Ectodermal cell (in vitro differentiated cells): ENCODE results near the gene PGRMC2. TPM values are rescaled to one million over a fixed set of nuclear protein-coding genes. Genes with fewer than 3 reads are reported as not detected.
A peak's percentile ranks its signal among the peaks of the same experiment; 100 is the strongest.

Experiments used
- H3K27ac ChIP-seq: 2 replicates; pipeline ENCODE4 v1.7.0; 2013; ENCODE audit warnings: mild to moderate bottlenecking, low read depth, low read length; ENCODE audit not compliant: insufficient read depth, poor library complexity, severe bottlenecking
- H3K27me3 ChIP-seq: 2 replicates; pipeline ENCODE4 v1.7.0; 2013; ENCODE audit warnings: mild to moderate bottlenecking, low read length; ENCODE audit not compliant: insufficient read depth, control insufficient read depth, poor library complexity, severe bottlenecking
- H3K36me3 ChIP-seq: one replicate; pipeline ENCODE4 v1.7.0; 2013; ENCODE audit warnings: low read length; ENCODE audit not compliant: control insufficient read depth, insufficient read depth
- H3K4me1 ChIP-seq: one replicate; pipeline ENCODE4 v1.7.0; 2013; ENCODE audit warnings: low read length; ENCODE audit not compliant: control insufficient read depth, insufficient read depth
- H3K4me3 ChIP-seq: 2 replicates; pipeline ENCODE4 v1.7.0; 2013; ENCODE audit warnings: low read depth, low read length, control low read depth; ENCODE audit not compliant: insufficient read depth
- H3K9me3 ChIP-seq: 2 replicates; pipeline ENCODE4 v1.7.0; 2013; ENCODE audit warnings: mild to moderate bottlenecking, low read length, moderate library complexity; ENCODE audit not compliant: control insufficient read depth
- WGBS, 2 experiments: methylation state at CpG; one replicate each; pipeline ENCODE4 v1.1.7; 2013; ENCODE audit warnings: missing lambda C conversion rate in 2 of 2; 5-methylcytosine and 5-hydroxymethylcytosine counted together
- polyA plus RNA-seq, 4 experiments: library from polyadenylated mRNA; stranded (reverse); fragments of 50-300 nt; gene quantifications; one replicate each; pipeline ENCODE4 v1.2.3, GENCODE V29; 2013

Gene PGRMC2
- 88.5 TPM for polyA plus RNA-seq (2013, experiment 1 of 4)
- 92.0 TPM for polyA plus RNA-seq (2013, experiment 2 of 4)
- 72.0 TPM for polyA plus RNA-seq (2013, experiment 3 of 4)
- polyA plus RNA-seq (2013, experiment 4 of 4) = 82.4 TPM

- 0% methylated on average over 65 to 67 of the region's 67 CpGs for WGBS, 2 experiments
- Histone ChIP-seq H3K27ac (peak within 1 kb of the TSS; percentile 85), H3K27me3 (no peaks in the 10 kb centered on the region), H3K4me3 (peak within 1 kb of the TSS; percentile 78), H3K4me1 (no peaks in the 10 kb centered on the region), H3K36me3 (no peaks in the 10 kb centered on the region), H3K9me3 (no peaks in the 10 kb centered on the region)
Observed at GRCh38 chr4:128287141-128287870, at the start of gene PGRMC2. Gene PGRMC2 (minus strand): TSS chr4:128287813. CDS start chr4:128287790, 23 bp downstream.

- H3K27ac ChIP-seq = no peak overlapping the region
- H3K27me3 ChIP-seq = no peaks in the 10 kb centered on the region
- H3K4me1 ChIP-seq = no peaks in the 10 kb centered on the region
- H3K4me3 ChIP-seq = no peak overlapping the region
- no peaks in the 10 kb centered on the region for H3K36me3 ChIP-seq
- 95 to 96% methylated on average over 3 of the region's 3 CpGs for WGBS, 2 experiments
- H3K9me3 ChIP-seq = no peaks in the 10 kb centered on the region
Observed at GRCh38 chr4:128335541-128335940, 47.9 kb upstream of the PGRMC2 start.

- 88 to 100% methylated on average over 2 of the region's 2 CpGs for WGBS, 2 experiments
- no peaks in the 10 kb centered on the region for H3K9me3 ChIP-seq
- H3K4me3 ChIP-seq = no peak overlapping the region
- no peaks in the 10 kb centered on the region for H3K36me3 ChIP-seq
- no peaks in the 10 kb centered on the region for H3K27me3 ChIP-seq
- peaks cover 2% of the 10 kb centered on the region for H3K4me1 ChIP-seq
- no peak overlapping the region for H3K27ac ChIP-seq
Observed at GRCh38 chr4:128334256-128334655, 46.6 kb upstream of the PGRMC2 start.

- 90 to 93% methylated on average over 6 of the region's 6 CpGs for WGBS, 2 experiments
- Histone ChIP-seq H3K27ac (no peak overlapping the region), H3K36me3 (no peaks in the 10 kb centered on the region), H3K27me3 (no peaks in the 10 kb centered on the region), H3K9me3 (no peaks in the 10 kb centered on the region), H3K4me3 (no peak overlapping the region), H3K4me1 (peaks cover 10% of the 10 kb centered on the region)
Observed at GRCh38 chr4:128333309-128334018, 45.9 kb upstream of the PGRMC2 start.

GRCh38 chr4:128332081-128332480 is 44.5 kb upstream of the PGRMC2 start:
- Histone ChIP-seq H3K27ac (no peak overlapping the region), H3K36me3 (no peaks in the 10 kb centered on the region), H3K9me3 (no peaks in the 10 kb centered on the region)

GRCh38 chr4:128329638-128330037 is 42.0 kb upstream of the PGRMC2 start:
- no peaks in the 10 kb centered on the region for H3K9me3 ChIP-seq
- H3K4me1 ChIP-seq = peaks cover 25% of the 10 kb centered on the region
- no peak overlapping the region for H3K4me3 ChIP-seq
- no peaks in the 10 kb centered on the region for H3K27me3 ChIP-seq
- WGBS, 2 experiments = 95 to 98% methylated on average over 4 of the region's 4 CpGs
- no peaks in the 10 kb centered on the region for H3K36me3 ChIP-seq
- no peak overlapping the region for H3K27ac ChIP-seq

More at GRCh38 chr4:128332081-128332480, 44.5 kb upstream of the PGRMC2 start:
- peaks cover 22% of the 10 kb centered on the region for H3K4me1 ChIP-seq
- H3K4me3 ChIP-seq = no peak overlapping the region
- no peaks in the 10 kb centered on the region for H3K27me3 ChIP-seq

- WGBS, 2 experiments = 18 to 20% methylated on average over 6 of the region's 6 CpGs
- peak overlapping the region; percentile 70 for H3K27ac ChIP-seq
- no peak overlapping the region for H3K4me3 ChIP-seq
Observed at GRCh38 chr4:128328106-128328505, 40.5 kb upstream of the PGRMC2 start.

GRCh38 chr4:128323401-128323800 is 35.8 kb upstream of the PGRMC2 start:
- H3K4me1 ChIP-seq = peaks cover 26% of the 10 kb centered on the region
- 91 to 100% methylated on average over 1 of the region's 1 CpG for WGBS, 2 experiments
- H3K27ac ChIP-seq = no peak overlapping the region
- H3K36me3 ChIP-seq = no peaks in the 10 kb centered on the region
- no peaks in the 10 kb centered on the region for H3K27me3 ChIP-seq
- no peak overlapping the region for H3K4me3 ChIP-seq
- no peaks in the 10 kb centered on the region for H3K9me3 ChIP-seq

More at GRCh38 chr4:128328106-128328505, 40.5 kb upstream of the PGRMC2 start:
- Histone ChIP-seq H3K36me3 (no peaks in the 10 kb centered on the region), H3K27me3 (no peaks in the 10 kb centered on the region), H3K9me3 (no peaks in the 10 kb centered on the region), H3K4me1 (peaks cover 25% of the 10 kb centered on the region)

- WGBS, 2 experiments = 63 to 68% methylated on average over 2 of the region's 2 CpGs
Observed at GRCh38 chr4:128322986-128323385, 35.4 kb upstream of the PGRMC2 start.

GRCh38 chr4:128322311-128322710 is 34.7 kb upstream of the PGRMC2 start:
- no peak overlapping the region for H3K27ac ChIP-seq
- H3K27me3 ChIP-seq = no peaks in the 10 kb centered on the region
- H3K4me1 ChIP-seq = peaks cover 17% of the 10 kb centered on the region
- no peaks in the 10 kb centered on the region for H3K36me3 ChIP-seq
- H3K4me3 ChIP-seq = no peak overlapping the region
- 96 to 97% methylated on average over 2 of the region's 2 CpGs for WGBS, 2 experiments
- no peaks in the 10 kb centered on the region for H3K9me3 ChIP-seq

More at GRCh38 chr4:128322986-128323385, 35.4 kb upstream of the PGRMC2 start:
- Histone ChIP-seq H3K4me3 (no peak overlapping the region), H3K27ac (no peak overlapping the region), H3K9me3 (no peaks in the 10 kb centered on the region), H3K4me1 (peaks cover 21% of the 10 kb centered on the region), H3K27me3 (no peaks in the 10 kb centered on the region), H3K36me3 (no peaks in the 10 kb centered on the region)
